ENCODE data around the gene PRDX5. TPM values are rescaled to one million over a fixed set of nuclear protein-coding genes. Genes with fewer than 3 reads are reported as not detected.

The PRDX5 gene
- total RNA-seq, 1 donor from 2014 or later: 153 TPM

DNA sequence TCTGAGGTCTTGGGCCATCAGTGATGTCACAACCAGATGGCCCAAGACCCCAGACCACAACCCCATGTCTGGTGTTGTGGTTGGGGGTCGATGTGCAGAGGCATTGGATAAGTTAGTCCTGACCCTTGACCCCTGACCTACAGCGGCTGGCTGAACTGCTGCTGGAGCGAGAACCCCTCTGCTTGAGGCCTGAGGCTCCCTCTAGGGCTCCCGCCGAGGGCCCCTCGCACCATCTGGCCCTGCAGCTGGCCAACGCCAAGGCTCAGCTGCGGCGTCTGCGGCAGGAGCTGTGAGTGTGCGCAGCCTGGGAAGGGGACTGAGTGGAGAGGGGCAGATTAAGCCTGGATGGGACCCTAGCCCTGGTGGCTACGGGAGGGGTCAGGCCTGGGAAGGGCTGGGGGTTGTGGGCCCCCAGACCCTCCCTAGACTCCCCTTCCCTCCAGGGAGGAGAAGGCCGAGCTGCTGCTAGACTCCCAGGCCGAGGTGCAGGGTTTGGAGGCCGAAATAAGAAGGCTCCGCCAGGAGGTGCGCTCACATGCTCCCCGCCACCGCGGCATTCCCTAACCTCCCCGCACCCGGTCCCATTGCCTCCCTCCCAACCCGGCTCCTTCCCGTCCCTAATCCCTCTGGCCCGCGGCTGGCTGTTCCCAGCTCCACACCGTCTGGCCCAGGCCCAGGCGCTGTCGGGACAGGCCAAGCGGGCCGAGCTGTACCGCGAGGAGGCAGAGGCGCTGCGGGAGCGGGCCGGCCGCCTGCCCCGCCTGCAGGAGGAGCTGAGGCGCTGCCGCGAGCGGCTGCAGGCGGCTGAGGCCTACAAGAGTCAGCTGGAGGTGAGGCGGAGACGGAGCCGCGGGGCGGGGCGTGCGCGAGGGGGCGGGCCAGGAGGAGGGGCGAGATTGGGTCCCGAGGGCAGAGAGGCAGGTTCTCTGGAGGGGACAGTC is 24.2 kb downstream of the PRDX5 start:
- TF ChIP-seq, protein P1, sequence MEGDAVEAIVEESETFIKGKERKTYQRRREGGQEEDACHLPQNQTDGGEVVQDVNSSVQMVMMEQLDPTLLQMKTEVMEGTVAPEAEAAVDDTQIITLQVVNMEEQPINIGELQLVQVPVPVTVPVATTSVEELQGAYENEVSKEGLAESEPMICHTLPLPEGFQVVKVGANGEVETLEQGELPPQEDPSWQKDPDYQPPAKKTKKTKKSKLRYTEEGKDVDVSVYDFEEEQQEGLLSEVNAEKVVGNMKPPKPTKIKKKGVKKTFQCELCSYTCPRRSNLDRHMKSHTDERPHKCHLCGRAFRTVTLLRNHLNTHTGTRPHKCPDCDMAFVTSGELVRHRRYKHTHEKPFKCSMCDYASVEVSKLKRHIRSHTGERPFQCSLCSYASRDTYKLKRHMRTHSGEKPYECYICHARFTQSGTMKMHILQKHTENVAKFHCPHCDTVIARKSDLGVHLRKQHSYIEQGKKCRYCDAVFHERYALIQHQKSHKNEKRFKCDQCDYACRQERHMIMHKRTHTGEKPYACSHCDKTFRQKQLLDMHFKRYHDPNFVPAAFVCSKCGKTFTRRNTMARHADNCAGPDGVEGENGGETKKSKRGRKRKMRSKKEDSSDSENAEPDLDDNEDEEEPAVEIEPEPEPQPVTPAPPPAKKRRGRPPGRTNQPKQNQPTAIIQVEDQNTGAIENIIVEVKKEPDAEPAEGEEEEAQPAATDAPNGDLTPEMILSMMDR (IDR thresholded peaks at IDR 0.05): peak; percentile 41 to 71 (median 57)
- Histone ChIP-seq H3K27ac (peak overlapping the region; percentile 37 to 70), H3K4me3 (peak overlapping the region; percentile 39 to 53), H3K9me3 (no peaks in the 10 kb centered on the region), H3K27me3 (no peaks in the 10 kb centered on the region), H3K36me3 (no peaks in the 10 kb centered on the region), H3K4me1 (peaks cover 3 to 6% of the 10 kb centered on the region in 2 donors)
- intact Hi-C loops (cut with DNase I): loop anchor here (1.0 kb wide), 1 partner anchor 13 kb away; no protein-coding TSS in a partner anchor
- DNase-seq (ENCODE audit: low spot score in 2 of 2): peak; percentile 69 to 93

GRCh38 chr11:64342869-64343745 is 25.2 kb downstream of the PRDX5 start:
- H3K9me3 ChIP-seq: no peaks in the 10 kb centered on the region
- H3K27me3 ChIP-seq: no peaks in the 10 kb centered on the region
- peak overlapping the region; percentile 17 to 53 for H3K4me3 ChIP-seq
- H3K27ac ChIP-seq: no peak overlapping the region
- no peak for DNase-seq (ENCODE audit: low spot score in 2 of 2)
- TF ChIP-seq, protein P1 (IDR thresholded peaks at IDR 0.05): no peak
- H3K4me1 ChIP-seq: peaks cover 3 to 6% of the 10 kb centered on the region in 2 donors
- no peaks in the 10 kb centered on the region for H3K36me3 ChIP-seq
- intact Hi-C loops (cut with DNase I): loop anchor here (1.0 kb wide), 1 partner anchor 12 kb away; no protein-coding TSS in a partner anchor

DNA sequence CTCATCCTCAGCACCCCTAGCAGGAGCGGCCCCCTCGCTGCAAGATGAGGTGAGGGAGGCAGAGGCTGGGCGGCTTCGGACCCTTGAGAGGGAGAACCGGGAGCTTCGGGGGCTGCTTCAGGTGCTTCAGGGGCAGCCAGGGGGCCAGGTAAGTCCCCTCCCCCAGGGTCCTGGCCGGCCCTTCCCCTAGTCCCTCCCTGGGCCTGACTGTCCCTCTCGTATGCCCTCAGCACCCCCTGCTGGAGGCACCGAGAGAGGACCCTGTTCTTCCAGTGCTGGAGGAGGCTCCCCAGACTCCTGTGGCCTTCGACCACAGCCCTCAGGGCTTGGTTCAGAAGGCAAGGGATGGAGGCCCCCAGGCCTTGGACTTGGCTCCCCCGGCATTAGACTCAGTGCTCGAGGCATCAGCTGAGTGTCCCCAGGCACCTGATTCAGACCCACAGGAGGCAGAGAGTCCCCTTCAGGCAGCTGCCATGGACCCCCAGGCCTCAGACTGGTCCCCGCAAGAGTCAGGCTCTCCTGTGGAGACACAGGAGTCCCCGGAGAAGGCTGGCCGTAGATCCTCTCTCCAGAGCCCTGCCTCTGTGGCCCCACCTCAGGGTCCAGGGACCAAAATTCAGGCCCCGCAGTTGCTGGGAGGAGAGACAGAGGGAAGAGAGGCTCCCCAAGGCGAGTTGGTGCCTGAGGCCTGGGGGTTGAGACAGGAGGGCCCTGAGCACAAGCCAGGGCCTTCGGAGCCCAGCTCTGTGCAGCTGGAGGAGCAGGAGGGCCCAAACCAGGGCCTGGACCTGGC is 26.0 kb downstream of the PRDX5 start:
- DNase-seq (ENCODE audit: low spot score in 2 of 2): no peak
- intact Hi-C loops (cut with DNase I): no loop called here
- H3K9me3 ChIP-seq: no peaks in the 10 kb centered on the region
- peaks cover 3 to 6% of the 10 kb centered on the region in 2 donors for H3K4me1 ChIP-seq
- TF ChIP-seq, protein P1 (IDR thresholded peaks at IDR 0.05): no peak
- no peaks in the 10 kb centered on the region for H3K36me3 ChIP-seq
- H3K27me3 ChIP-seq: no peaks in the 10 kb centered on the region
- no peak overlapping the region for H3K4me3 ChIP-seq
- no peak overlapping the region for H3K27ac ChIP-seq

DNA sequence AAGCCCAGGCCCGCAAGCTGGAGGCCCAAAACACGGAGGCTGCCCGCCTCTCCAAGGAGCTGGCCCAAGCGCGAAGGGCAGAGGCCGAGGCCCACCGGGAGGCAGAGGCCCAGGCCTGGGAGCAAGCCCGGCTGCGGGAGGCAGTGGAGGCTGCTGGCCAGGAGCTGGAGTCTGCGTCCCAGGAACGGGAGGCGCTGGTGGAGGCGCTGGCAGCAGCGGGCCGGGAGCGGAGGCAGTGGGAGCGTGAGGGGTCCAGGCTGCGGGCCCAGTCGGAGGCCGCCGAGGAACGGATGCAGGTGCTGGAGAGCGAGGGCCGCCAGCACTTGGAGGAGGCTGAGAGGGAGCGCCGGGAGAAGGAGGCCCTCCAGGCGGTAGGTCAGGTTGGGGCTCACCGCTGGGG is 26.9 kb downstream of the PRDX5 start:
- Histone ChIP-seq H3K27ac (no peak overlapping the region), H3K9me3 (no peaks in the 10 kb centered on the region), H3K4me1 (peaks cover 3 to 6% of the 10 kb centered on the region in 2 donors), H3K27me3 (no peaks in the 10 kb centered on the region), H3K36me3 (no peaks in the 10 kb centered on the region), H3K4me3 (no peak overlapping the region)
- DNase-seq (ENCODE audit: low spot score in 2 of 2): no peak
- intact Hi-C loops (cut with DNase I): no loop called here
- TF ChIP-seq, protein P1 (IDR thresholded peaks at IDR 0.05): no peak

All from ascending aorta (tissue), 2 donors.